ENCODE results near the gene SPOCK3. TPM values are rescaled to one million over a fixed set of nuclear protein-coding genes. Genes with fewer than 3 reads are reported as not detected.

Gene SPOCK3
- total and polyA plus RNA-seq, 2 of the 13 experiments (the other 11 are each of a cell fraction or from before 2014, with no cell fraction given): not detected

DNA sequence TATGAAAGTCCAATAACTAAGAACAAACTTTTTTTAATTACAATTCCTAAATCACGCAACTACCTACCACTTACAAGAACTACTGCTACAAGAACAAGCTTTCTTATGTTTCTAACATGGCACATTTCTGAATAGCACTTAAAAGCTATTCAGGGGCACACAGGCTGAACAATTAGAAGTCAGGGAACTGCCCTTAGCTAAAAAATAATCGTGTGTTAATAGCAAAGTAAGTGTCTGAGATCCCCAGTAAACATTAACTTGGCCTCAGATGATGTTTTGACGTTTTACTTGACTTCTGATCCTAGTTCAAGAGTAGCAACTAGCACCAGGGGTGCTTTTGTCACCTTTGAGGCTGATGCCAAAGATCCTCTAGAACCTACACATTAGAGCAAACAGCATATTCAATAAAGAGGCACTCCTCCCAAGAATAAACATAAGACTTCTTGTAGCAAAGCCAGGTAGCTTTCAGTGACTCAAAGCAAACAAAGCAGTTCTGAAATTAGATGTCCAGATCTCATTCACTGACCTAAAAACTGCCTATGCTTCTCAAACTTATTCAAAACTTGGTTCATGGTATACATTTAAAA, 16.2 kb downstream of the SPOCK3 start:
- TF ChIP-seq, protein P1, sequence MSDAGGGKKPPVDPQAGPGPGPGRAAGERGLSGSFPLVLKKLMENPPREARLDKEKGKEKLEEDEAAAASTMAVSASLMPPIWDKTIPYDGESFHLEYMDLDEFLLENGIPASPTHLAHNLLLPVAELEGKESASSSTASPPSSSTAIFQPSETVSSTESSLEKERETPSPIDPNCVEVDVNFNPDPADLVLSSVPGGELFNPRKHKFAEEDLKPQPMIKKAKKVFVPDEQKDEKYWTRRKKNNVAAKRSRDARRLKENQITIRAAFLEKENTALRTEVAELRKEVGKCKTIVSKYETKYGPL (CRISPR knock-in tag; IDR thresholded peaks at IDR 0.05): no peak
- no peak for TF ChIP-seq KLF11 (CRISPR knock-in tag; IDR thresholded peaks at IDR 0.05)
- TF ChIP-seq ZNF383 (CRISPR knock-in tag; IDR thresholded peaks at IDR 0.05; ENCODE audit: borderline replicate concordance): no peak
- no peak for TF ChIP-seq SETDB1 (CRISPR knock-in tag; IDR thresholded peaks at IDR 0.05; ENCODE audit: borderline replicate concordance)
- no peak for TF ChIP-seq ISL2 (CRISPR knock-in tag; IDR thresholded peaks at IDR 0.05)
- no peak for TF ChIP-seq MYC (CRISPR knock-in tag; IDR thresholded peaks at IDR 0.05; ENCODE audit: borderline replicate concordance)
- TF ChIP-seq ESRRA (CRISPR knock-in tag; IDR thresholded peaks at IDR 0.05; ENCODE audit: low read depth): no peak
- TF ChIP-seq TARDBP (CRISPR knock-in tag; IDR thresholded peaks at IDR 0.05): no peak
- TF ChIP-seq FOXA1 (IDR thresholded peaks at IDR 0.05): no peak
- TF ChIP-seq FOXA1 (CRISPR knock-in tag; IDR thresholded peaks at IDR 0.05): no peak
- no peak for TF ChIP-seq RAD51 (IDR thresholded peaks at IDR 0.05; ENCODE audit: borderline replicate concordance)
- no peak for TF ChIP-seq SRSF4 (IDR thresholded peaks at IDR 0.05; ENCODE audit: low read depth, low read length, poor library complexity, severe bottlenecking)
- no peak for TF ChIP-seq ETV5 (CRISPR knock-in tag; IDR thresholded peaks at IDR 0.05; ENCODE audit: borderline replicate concordance)
- TF ChIP-seq, protein P2, sequence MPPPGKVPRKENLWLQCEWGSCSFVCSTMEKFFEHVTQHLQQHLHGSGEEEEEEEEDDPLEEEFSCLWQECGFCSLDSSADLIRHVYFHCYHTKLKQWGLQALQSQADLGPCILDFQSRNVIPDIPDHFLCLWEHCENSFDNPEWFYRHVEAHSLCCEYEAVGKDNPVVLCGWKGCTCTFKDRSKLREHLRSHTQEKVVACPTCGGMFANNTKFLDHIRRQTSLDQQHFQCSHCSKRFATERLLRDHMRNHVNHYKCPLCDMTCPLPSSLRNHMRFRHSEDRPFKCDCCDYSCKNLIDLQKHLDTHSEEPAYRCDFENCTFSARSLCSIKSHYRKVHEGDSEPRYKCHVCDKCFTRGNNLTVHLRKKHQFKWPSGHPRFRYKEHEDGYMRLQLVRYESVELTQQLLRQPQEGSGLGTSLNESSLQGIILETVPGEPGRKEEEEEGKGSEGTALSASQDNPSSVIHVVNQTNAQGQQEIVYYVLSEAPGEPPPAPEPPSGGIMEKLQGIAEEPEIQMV (CRISPR knock-in tag; IDR thresholded peaks at IDR 0.05; ENCODE audit: low read depth): no peak
- Histone ChIP-seq H3K79me2 (ENCODE audit: insufficient read depth, low read length) (no peaks in the 10 kb centered on the region), H3K27ac (ENCODE audit: extremely low read length, insufficient read depth, low read length) (no peak overlapping the region), H3K4me3 (replicated peaks in 1 of 3; ENCODE audit: insufficient read depth in 1 of 3, low read depth in 2 of 3, low read length in 3 of 3) (no peak overlapping the region), H3K4me2 (ENCODE audit: low read depth, low read length) (no peak overlapping the region), H3K4me1 (ENCODE audit: insufficient read depth, low read length) (no peaks in the 10 kb centered on the region), H3K27me3 (ENCODE audit: control insufficient read depth in 1 of 2, insufficient read depth in 2 of 2, low read length in 2 of 2) (no peaks in the 10 kb centered on the region), H3K36me3 (replicated peaks in 1 of 2; ENCODE audit: control insufficient read depth in 1 of 2, insufficient read depth in 2 of 2, low read length in 2 of 2) (no peaks in the 10 kb centered on the region), H3K9ac (ENCODE audit: insufficient read depth, low read depth, low read length) (no peak overlapping the region), H2AFZ (ENCODE audit: low read length) (no peak overlapping the region), H3K9me3 (ENCODE audit: low read length) (no peaks in the 10 kb centered on the region), H4K20me1 (ENCODE audit: insufficient read depth, low read length) (no peaks in the 10 kb centered on the region)
- DNase-seq (ENCODE audit: low spot score) (no peak), ATAC-seq (no peak), FAIRE-seq (no peak)
- 5% methylated on average over 3 of the region's 3 CpGs for WGBS (ENCODE audit: low lambda C conversion rate)
- in situ Hi-C loops (cut with HindIII; ENCODE audit: extremely low pct_ligation_motif_present, low pct_unique_long_range_greater_than_20kb) (no loop called here), intact Hi-C loops (cut with micrococcal nuclease; ENCODE audit: unreplicated experiment) (no loop called here)
- ChIA-PET CTCF (ENCODE audit: low intra/inter-chr PET ratio, low total read pairs) (no interaction called here), POLR2A (no interaction called here)
- no TSS peak for BruUV-seq (replicated peaks)
